GM21390 (cell line): Measurements from ENCODE around the gene LILRB1.
"Not testable (repeated sequence)": the region's sequence is repeated elsewhere in the genome, so short reads cannot be mapped to it uniquely, and the experiment has no call there.

Experiments
- ATAC-seq: cut with Tn5 transposase; IDR thresholded peaks from one replicate; pipeline ENCODE4 v1.9.1; 2021; ENCODE audit not compliant: unreplicated experiment

The LILRB1 gene

DNA sequence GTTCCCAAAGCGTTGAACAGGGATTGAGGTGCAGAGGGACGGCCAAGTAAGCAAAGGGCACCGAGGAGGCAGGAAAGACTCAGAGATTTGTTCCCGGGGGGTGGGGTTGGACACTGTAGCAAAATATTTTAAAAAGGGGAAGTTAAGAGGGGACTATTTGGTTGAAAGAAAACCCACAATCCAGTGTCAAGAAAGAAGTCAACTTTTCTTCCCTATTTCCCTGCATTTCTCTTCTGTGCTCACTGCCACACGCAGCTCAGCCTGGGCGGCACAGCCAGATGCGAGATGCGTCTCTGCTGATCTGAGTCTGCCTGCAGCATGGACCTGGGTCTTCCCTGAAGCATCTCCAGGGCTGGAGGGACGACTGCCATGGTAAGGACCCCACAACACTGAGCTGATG is at the start of gene LILRB1:
TSS of gene LILRB1 (plus strand) at position 223 of the 400 bp plus-strand sequence. CDS start 590 bp downstream, outside the sequence.
- ATAC-seq, result not testable (repeated sequence)

DNA sequence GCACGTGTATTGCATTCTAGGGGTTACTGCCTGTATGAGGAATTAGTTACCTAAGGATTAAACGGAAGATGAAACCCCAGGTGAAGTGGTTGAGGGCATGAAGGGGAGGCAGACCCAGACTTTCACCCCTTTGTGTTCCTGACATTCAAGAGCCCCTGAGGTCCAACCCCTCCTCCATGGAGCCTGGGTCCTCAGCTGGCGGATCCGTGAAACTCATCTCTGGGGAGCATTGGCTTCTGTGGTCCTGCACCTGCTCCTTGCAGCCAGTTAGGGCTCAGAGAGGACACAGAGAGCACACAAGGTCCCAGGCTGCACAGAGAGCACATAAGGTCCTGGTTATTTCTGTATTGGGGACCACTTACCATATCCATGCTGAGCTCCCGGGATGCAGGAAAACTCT is 43.9 kb upstream of the LILRB1 start:
- no peak for ATAC-seq

DNA sequence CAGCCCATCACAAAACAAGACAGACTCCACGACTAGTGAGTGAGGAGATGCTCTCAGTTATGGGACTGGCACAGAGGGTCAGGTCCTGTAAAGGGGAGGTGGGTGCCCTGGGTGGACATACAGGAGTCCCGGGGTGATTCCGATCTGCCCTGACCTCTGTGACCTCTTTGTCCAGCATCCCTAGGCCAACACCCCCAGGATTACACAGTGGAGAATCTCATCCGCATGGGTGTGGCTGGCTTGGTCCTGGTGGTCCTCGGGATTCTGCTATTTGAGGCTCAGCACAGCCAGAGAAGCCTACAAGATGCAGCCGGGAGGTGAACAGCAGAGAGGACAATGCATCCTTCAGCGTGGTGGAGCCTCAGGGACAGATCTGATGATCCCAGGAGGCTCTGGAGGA is 43.3 kb upstream of the LILRB1 start:
- ATAC-seq, result no peak

DNA sequence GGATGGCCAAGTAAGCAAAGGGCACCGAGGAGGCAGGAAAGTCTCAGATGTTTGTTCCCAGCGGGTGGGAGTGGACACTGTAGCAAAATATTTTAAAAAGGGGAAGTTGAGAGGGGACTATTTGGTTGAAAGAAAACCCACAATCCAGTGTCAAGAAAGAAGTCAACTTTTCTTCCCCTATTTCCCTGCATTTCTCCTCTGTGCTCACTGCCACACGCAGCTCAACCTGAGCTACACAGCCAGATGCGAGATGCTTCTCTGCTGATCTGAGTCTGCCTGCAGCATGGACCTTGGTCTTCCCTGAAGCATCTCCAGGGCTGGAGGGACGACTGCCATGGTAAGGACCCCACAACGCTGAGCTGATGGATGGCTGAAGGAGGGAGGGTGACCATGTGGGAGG is 36.8 kb upstream of the LILRB1 start, which contains the start of gene LILRA1:
TSS of gene LILRA1 (plus strand) at position 188 of the 400 bp plus-strand sequence. CDS start 613 bp downstream, outside the sequence.
- ATAC-seq, result not testable (repeated sequence)

DNA sequence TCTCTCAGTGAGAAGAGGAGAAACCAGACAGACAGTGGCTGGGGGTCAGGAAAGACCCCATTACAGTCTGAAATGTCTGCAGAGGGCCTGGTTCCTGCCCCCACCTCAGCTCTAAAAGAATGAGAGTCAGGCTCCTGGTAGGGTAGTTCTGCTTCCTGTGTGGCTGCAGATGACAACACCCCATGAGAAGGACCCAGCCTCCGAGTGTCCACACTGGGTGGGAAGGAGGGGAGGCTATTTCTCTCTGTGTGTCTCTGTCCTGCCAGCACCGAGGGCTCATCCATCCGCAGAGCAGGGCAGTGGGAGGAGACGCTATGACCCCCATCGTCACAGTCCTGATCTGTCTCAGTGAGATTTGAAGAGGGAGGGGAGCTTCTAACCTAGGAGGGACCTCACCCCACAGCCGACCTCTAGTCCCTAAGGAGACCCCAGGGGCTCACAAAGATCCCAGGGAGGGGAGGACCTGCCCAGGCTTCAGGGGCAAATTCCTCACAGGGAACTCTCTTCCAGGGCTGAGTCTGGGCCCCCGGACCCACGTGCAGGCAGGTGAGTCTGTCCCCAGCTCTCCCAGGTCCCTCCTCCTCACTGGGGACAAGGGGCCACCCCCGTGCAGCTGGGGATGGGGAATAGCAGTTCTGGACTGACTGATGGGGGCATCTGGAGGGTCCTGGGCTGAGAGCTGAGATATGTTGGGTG is 36.2 kb upstream of the LILRB1 start:
- not testable (repeated sequence) for ATAC-seq

DNA sequence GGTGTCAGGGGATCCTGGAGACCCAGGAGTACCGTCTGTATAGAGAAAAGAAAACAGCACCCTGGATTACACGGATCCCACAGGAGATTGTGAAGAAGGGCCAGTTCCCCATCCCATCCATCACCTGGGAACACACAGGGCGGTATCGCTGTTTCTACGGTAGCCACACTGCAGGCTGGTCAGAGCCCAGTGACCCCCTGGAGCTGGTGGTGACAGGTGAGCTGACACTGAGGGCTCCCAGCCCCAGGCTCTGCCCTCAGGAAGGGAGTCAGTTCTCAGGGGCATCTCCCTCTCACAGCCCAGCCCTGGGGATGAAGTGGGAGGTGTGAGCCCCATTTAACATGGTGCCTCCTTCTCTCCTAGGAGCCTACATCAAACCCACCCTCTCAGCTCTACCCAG is 35.5 kb upstream of the LILRB1 start:
- ATAC-seq, result no peak

DNA sequence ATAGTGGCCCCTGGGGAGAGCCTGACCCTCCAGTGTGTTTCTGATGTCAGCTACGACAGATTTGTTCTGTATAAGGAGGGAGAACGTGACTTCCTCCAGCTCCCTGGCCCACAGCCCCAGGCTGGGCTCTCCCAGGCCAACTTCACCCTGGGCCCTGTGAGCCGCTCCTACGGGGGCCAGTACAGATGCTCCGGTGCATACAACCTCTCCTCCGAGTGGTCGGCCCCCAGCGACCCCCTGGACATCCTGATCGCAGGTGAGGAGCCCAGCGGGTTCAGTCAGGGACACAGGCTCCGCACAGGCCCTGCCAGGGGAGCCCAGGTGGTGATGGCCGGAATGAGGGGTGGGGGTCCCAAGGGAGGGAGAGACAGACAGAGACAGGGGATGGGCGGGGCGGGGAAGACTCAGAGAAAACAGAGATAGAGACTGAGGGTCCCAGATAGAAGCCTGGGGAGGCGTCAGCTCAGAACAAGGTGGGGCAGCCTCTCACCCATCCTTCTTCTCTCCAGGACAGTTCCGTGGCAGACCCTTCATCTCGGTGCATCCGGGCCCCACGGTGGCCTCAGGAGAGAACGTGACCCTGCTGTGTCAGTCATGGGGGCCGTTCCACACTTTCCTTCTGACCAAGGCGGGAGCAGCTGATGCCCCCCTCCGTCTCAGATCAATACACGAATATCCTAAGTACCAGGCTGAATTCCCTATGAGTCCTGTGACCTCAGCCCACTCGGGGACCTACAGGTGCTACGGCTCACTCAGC is 34.4 kb upstream of the LILRB1 start:
- ATAC-seq, result not testable (repeated sequence)

DNA sequence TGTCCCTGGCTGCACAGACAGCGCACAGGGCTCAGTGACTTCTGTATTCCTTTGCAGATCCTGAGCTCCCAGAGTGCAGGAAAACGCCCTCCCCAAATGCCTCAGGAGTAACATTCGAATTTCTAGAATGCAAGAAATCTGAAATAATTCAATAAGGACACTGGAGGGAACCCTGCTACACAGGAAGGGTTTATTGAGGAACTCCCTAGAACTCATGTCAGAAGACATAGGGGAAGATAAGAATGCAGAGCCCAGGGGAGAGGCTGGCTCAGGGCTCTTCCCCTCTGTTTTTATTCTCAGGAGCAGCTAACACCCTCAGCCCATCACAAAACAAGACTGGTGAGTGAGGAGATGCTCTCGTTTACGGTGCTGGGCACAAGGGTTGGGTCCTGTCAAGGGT is 30.1 kb upstream of the LILRB1 start:
- no peak for ATAC-seq

DNA sequence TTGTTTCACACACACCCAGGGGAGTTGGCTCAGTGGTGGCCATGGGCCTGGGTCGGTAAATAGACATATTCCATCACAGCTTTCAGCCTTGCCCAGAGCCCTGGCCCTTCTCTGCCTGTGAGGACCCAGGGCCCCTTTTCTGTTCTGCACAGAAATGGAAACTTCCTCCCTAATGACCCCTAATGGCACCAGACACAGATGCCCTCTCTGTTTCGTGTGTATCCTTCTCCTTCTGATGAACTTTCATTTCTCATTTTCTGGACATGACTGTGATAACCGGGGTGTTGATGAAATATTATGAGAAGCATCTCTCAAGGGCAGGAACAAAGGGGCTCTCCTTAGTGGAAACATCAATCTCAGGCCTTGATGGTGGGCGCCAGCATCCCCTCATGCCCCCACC is 24.1 kb upstream of the LILRB1 start:
- no peak for ATAC-seq

DNA sequence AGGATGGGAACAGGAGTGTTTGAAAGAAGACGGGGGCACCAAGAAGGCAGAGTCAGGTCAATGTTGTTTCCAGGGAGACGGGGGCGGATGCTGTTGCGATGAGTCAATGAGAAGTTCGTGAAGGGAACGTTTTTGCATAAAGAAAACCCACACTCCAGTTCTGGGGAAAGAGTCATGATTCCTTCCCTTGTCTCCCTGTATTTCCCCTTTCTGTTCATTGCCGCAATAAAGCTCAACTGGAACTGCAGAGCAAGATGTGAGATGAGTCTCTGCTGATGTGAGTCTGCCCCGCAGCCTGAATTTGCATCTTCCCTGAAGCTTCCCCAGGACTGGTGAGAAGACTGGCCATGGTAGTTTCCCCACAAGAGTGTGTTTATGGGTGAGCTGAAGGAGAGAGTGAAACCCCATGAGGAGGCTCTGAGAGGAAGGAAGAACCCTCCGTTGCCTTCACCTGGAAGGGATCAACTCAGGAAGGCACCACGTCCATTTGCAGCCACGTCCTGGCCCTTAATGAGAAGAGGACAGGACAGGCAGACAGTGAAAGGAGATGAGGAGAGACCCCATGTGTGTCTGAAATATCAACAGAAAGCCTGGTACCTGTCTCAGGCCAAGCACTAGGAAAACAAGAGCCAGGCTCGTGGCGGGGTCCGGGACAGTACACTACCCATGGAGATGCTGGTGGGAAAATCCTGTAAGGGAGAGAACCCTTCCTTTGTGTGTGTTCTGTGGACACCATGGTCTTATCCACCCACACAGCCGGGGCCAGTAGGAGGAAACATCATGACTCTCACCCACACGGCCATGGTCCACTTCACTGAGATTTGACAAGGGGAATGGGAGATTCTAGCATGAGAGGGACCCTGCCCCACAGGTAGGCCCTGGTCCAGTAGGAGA is 23.1 kb upstream of the LILRB1 start:
- ATAC-seq, result peak; percentile 64

DNA sequence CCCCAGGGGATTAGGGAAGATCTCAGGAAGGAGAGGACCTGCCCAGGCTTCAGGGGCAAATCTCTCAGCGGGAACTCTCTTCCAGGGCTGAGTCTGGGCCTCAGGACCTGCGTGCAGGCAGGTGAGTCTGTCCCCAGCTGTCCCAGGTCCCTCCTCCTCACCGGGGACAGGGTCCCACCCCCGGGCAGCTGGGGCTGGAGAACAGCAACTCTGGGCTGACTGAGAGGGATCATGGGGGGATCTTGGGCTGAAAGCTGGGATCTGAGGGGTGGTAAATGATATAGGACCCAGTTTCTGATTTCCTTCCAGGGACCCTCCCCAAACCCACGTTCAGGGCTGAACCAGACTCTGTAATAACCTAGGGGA is 22.5 kb upstream of the LILRB1 start:
- ATAC-seq, result no peak

DNA sequence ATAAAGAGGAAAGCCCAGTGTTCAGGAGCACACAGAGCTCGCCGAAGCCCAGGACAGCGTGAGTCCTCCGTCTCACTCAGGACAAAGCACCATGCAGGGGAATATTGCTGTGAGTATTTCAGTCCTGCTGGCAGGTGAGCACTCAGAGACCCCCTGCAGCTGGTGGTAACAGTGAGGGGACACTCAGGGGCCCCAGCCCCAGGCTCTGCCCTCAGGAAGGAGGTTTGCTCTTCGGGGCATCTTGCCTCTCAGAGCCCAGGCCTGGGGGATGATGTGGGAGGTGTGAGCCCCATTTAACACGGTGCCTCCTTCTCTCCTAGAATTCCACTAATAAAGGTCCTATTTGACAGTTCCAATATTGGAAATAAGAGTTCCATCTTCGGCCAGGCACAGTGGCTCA is 22.1 kb upstream of the LILRB1 start:
- no peak for ATAC-seq

DNA sequence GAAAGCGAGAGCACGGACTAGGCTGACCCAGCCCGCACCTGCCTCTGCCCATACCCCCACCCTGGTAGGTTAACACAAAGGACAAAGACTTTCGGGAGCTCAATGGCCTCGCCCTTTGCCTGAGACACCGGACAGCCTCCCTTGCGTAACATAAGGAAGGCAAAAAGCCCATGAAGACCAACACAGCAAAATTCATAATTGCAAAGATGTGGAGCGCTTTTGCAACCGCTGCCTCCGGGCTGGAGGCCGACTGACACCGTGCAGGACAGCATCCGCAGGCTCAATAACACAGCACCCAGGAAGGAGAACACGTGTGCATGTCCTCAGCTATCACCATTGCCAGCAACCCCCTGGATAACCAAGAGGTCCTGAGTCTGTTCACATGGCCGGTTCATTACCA is 21.5 kb upstream of the LILRB1 start:
- ATAC-seq, result no peak

DNA sequence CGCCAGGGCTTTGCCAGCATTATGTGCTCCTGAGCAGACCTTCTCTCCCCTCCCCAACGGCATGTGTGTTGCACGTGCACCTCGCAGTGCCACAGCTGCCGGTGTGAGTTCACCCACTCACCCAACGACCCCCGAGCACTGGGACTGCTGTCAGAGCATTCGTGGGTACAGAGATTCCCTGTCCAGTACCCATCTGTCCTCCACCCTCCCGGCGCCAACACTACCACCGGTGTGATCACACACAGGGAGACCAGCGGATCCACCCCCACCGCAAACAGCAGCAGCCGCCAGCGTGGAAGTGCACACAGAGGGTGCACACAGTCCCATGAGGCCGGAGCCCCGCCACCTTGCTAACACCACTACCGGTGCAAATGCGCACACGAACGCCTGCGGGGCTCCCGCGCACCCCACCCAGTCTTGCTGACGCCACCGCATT is 20.9 kb upstream of the LILRB1 start:
- no peak for ATAC-seq

DNA sequence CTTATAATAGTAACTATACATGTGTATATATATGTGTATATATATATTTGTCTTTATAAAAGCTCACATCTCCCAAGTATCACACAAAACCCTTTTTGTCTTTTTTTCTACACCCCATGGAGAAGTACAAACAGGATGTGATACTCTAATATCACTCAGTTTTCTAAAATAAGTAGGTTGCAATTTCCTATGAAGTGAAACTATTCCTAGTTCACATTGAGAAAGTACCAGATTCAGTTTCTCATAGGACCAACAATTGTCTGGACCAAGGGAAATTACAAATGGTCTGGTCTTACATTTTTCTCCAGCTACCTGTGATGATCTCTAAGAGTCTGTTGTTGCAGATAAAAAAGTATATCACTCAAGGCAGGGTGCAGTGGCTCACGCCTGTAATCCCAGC is 17.9 kb upstream of the LILRB1 start:
- ATAC-seq, result no peak

DNA sequence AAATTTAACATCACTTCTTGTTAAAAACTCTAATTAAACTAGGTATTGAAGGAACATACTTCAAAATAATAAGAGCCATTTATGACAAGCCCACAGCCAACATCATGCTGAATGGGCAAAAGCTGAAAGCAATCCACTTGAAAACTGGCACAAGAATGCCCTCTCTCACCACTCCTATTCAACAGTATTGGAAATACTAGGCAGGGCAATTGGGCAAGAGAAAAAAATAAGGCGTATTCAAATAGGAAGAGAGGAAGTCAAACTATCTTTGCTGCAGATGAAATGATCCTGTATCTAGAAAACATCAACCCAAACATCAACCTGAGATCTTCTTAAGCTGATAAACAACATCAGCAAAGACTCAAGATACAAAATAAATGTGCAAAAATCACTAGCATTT is 15.6 kb upstream of the LILRB1 start:
- ATAC-seq, result no peak

DNA sequence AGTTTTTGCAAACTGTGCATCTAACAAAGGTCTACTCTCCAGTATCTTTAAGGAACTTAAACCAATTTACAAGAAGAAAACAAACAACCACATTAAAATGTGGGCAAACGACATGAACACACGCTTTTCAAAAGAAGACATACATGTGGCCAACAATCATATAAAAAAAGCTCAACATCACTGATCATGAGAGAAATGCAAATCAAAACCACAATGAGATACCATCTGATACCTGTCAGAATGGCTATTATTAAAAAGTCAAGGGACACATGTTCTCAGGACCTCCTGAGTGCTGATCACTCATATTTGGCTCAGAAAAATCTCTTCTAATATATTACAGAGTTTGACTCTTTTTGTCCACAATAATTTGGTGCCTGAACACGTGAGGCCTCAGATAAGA is 14.2 kb upstream of the LILRB1 start:
- peak; percentile 16 for ATAC-seq

DNA sequence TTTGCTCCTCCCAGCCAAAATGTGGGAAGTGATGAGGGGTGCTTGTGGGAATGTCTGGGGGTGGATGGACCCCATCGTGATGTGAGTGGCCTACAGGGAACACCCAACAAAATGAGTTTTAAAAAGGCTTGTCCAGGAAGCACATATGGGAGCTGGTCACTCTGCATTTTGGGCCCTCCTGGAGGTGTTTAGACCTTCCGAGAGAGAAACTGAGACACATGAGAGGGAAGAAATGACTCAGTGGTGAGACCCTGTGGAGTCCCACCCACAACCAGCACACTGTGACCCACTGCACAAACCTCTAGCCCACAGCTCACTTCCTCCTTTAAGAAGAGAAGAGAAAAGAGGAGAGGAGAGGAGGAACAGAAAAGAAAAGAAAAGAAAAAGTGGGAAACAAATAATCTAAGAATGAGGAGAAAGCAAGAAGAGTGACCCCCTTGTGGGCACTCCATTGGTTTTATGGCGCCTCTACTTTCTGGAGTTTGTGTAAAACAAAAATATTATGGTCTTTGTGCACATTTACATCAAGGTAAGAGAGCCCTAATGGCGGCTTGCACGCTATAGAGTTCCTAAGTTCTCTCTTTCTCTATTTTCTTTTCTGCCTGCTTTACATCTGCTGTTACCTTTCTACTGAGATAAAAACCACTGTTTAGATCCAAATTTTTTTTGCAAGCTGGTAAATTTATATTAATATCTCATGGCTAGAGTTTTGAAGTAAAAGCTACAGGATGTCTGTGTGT is 13.3 kb upstream of the LILRB1 start:
- peak; percentile 80 for ATAC-seq

DNA sequence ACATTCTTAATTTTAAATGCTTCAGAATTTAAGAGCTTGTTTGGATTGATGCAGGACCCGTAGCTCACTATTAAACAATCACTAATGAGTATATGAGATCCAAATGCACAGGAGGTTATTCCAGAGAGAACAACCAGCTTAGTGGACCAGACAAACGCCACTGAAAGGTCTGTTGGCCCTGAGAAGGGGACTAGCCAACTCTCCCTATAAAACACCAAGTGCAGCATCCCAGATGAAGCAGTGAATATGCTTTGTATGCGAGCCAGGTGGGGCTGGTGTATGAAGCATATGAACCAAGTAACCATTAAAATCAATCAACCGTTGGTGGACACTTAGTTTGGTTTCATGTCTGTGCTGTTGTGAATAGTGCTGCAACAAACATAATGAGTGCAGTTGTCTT is 9.8 kb upstream of the LILRB1 start:
- ATAC-seq, result no peak

DNA sequence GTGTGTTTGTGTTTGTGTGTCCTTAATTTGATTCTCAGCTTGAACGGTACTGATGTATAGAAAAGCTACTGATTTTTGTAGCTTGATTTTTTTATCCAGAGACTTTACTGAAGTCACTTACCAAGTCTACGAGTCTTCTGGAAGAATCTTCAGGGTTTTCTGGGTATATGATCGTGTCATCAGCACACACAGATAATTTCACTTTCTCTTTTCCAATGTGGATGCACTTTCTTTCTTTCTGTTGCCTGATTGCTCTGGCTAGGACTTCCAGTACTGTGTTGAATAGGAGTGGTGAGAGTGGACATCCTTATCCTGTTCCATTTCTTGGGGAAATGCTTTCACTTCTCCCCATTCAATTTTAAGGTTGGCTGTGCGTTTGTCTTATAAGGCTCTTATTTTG is 7.9 kb upstream of the LILRB1 start:
- no peak for ATAC-seq

DNA sequence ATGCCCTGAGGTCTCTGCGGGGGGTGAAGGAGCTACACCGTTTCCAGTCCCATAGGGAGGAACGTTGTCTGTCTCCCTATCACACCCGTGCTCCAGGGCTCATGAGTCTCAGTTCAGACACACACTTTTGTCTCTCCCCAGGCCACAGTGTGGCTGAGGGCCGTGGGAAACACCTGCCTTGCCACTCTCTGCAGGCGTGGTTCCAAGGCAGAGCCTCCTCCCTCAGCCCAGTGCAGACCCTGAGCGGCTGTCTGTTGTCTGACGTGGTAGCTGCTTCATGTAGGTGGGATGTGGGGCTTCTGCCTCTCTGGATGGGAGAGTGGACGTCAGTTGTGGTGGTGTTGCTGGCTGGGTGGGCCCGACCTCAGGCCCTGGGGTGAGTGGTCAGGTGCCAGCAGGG is 6.0 kb upstream of the LILRB1 start:
- ATAC-seq, result not testable (repeated sequence)
